Tibial artery (tissue), 4 donors: ENCODE measurements around the gene FTL.

Experiments used
- DNase-seq, 2 donors: peaks; one replicate each; pipeline ENCODE4 v3.0.0-alpha.2; 2019
- H3K27ac ChIP-seq, 2 donors: fragments of 200-600 bp; sonication (generic) in 1 of 2; 1 replicate in 1 of 2; 2 replicates in 1 of 2; pipeline ENCODE4 v1.5.1; 2018 to 2019; ENCODE audit warnings: mild to moderate bottlenecking in 1 of 2
- H3K27me3 ChIP-seq, 2 donors: fragments of 200-600 bp; sonication (generic) in 1 of 2; one replicate each; pipeline versions ENCODE4 v1.5.1 to v1.6.0; 2016 to 2019
- H3K36me3 ChIP-seq, 3 donors: fragments of 200-600 bp; sonication (generic) in 2 of 3; one replicate each; pipeline ENCODE4 v1.5.1; 2016 to 2019; ENCODE audit warnings: mild to moderate bottlenecking in 2 of 3
- H3K4me1 ChIP-seq, 4 donors: fragments of 200-600 bp; sonication (generic) in 2 of 4; 1 replicate in 3 of 4; 2 replicates in 1 of 4; pipeline ENCODE4 v1.5.1; 2016 to 2019
- H3K4me3 ChIP-seq, 2 donors: fragments of 200-600 bp; sonication (generic) in 1 of 2; 1 replicate in 1 of 2; 2 replicates in 1 of 2; pipeline ENCODE4 v1.5.1; 2018 to 2019; ENCODE audit warnings: mild to moderate bottlenecking in 2 of 2
- H3K9me3 ChIP-seq, 3 donors: fragments of 200-600 bp; sonication (generic) in 1 of 3; one replicate each; pipeline ENCODE4 v1.5.1; 2016 to 2019
- CTCF ChIP-seq, 2 experiments: fragments of 200-600 bp in 1 of 2; fragments of 450-650 bp in 1 of 2; IDR thresholded peaks; one replicate each; pipeline ENCODE4 v1.5.1; 2017 to 2019; ENCODE audit warnings: antibody characterized with exemption in 2 of 2, mild to moderate bottlenecking in 1 of 2, moderate library complexity in 1 of 2
- intact Hi-C: fragments of 100-400 bp; cut with DNase I; formaldehyde crosslinking; loops from one replicate; pipeline ENCODE4 v1.15.0; 2023; ENCODE audit warnings: low total_unique reads

Gene FTL

GRCh38 chr19:48965806-48966540, 864 bp downstream of the FTL start:
- Histone ChIP-seq H3K9me3 (no peaks in the 10 kb centered on the region), H3K36me3 (peaks cover 37 to 48% (median 38%) of the 10 kb centered on the region in 3 donors), H3K4me3 (peak overlapping the region; percentile 83 to 90), H3K4me1 (peaks cover 0 to 65% (median 48%) of the 10 kb centered on the region in 4 donors), H3K27ac (peak overlapping the region; percentile 88 to 97), H3K27me3 (no peaks in the 10 kb centered on the region)
- intact Hi-C loops, result loop anchor here (10.0 kb wide), 1 partner anchor 91 kb away; the partner anchor contains the start of gene PPP1R15A
- no peak for TF ChIP-seq CTCF (IDR thresholded peaks at IDR 0.05)
- peak; percentile 92 to 94 for DNase-seq

GRCh38 chr19:48966541-48967345, 1.6 kb downstream of the FTL start:
- intact Hi-C loops, result loop anchor here (10.0 kb wide), 1 partner anchor 92 kb away; the partner anchor contains the start of gene PPP1R15A
- H3K4me3 ChIP-seq, result peak overlapping the region; percentile 83 to 90
- no peak for TF ChIP-seq CTCF (IDR thresholded peaks at IDR 0.05)
- peak overlapping the region; percentile 88 to 97 for H3K27ac ChIP-seq
- DNase-seq, result no peak
- no peaks in the 10 kb centered on the region for H3K27me3 ChIP-seq
- H3K4me1 ChIP-seq, result peaks cover 0 to 65% (median 49%) of the 10 kb centered on the region in 4 donors
- no peaks in the 10 kb centered on the region for H3K9me3 ChIP-seq
- peaks cover 37 to 51% (median 38%) of the 10 kb centered on the region in 3 donors for H3K36me3 ChIP-seq

- peak; percentile 62 to 80 for DNase-seq
- Histone ChIP-seq H3K4me3 (peak overlapping the region; percentile 83 to 90), H3K4me1 (peaks cover 0 to 60% (median 48%) of the 10 kb centered on the region in 4 donors), H3K27ac (peak overlapping the region; percentile 88 to 97), H3K27me3 (no peaks in the 10 kb centered on the region), H3K36me3 (peaks cover 41 to 59% (median 42%) of the 10 kb centered on the region in 3 donors), H3K9me3 (no peaks in the 10 kb centered on the region)
- intact Hi-C loops, result loop anchor here (10.0 kb wide), 1 partner anchor 93 kb away; the partner anchor contains the start of gene PPP1R15A
- no peak for TF ChIP-seq CTCF (IDR thresholded peaks at IDR 0.05)
Observed at GRCh38 chr19:48967346-48968178, 2.5 kb downstream of the FTL start.

- H3K4me1 ChIP-seq, result peaks cover 0 to 54% (median 44%) of the 10 kb centered on the region in 4 donors
- H3K9me3 ChIP-seq, result no peaks in the 10 kb centered on the region
- intact Hi-C loops, result loop anchor here (10.0 kb wide), 1 partner anchor 93 kb away; the partner anchor contains the start of gene PPP1R15A
- peaks cover 48 to 66% (median 48%) of the 10 kb centered on the region in 3 donors for H3K36me3 ChIP-seq
- DNase-seq, result no peak
- H3K27me3 ChIP-seq, result no peaks in the 10 kb centered on the region
- no peak overlapping the region for H3K4me3 ChIP-seq
- no peak for TF ChIP-seq CTCF (IDR thresholded peaks at IDR 0.05)
- H3K27ac ChIP-seq, result peak overlapping the region; percentile 88 to 97
Observed at GRCh38 chr19:48968179-48968661, 3.1 kb downstream of the FTL start.

- DNase-seq, result no peak
- H3K4me3 ChIP-seq, result no peak overlapping the region
- no peaks in the 10 kb centered on the region for H3K27me3 ChIP-seq
- peaks cover 54 to 72% (median 54%) of the 10 kb centered on the region in 3 donors for H3K36me3 ChIP-seq
- H3K9me3 ChIP-seq, result no peaks in the 10 kb centered on the region
- peak overlapping the region in 1 of 2 donors; percentile 88 for H3K27ac ChIP-seq
- peaks cover 0 to 48% (median 38%) of the 10 kb centered on the region in 4 donors for H3K4me1 ChIP-seq
- no peak for TF ChIP-seq CTCF (IDR thresholded peaks at IDR 0.05)
- intact Hi-C loops, result loop anchor here (10.0 kb wide), 1 partner anchor 94 kb away; the partner anchor contains the start of gene PPP1R15A
Observed at GRCh38 chr19:48968813-48969218, 3.7 kb downstream of the FTL start.
